Measurements from ENCODE around the gene GUCY2F.

Gene GUCY2F

GRCh38 chrX:109463784-109464183, 18.1 kb downstream of the GUCY2F start:
- no peak for DNase-seq (ENCODE audit: extremely low read depth, low read depth)
- TF ChIP-seq CTCF (IDR thresholded peaks at IDR 0.05; ENCODE audit: low read depth, low read length, missing control alignments) = no peak
- H3K4me3 ChIP-seq (replicated peaks; ENCODE audit: low read depth, low read length) = no peak overlapping the region

GRCh38 chrX:109448282-109448938, 33.5 kb downstream of the GUCY2F start:
- TF ChIP-seq CTCF (IDR thresholded peaks at IDR 0.05; ENCODE audit: low read depth, low read length, missing control alignments) = no peak
- DNase-seq (ENCODE audit: extremely low read depth, low read depth) = no peak
- no peak overlapping the region for H3K4me3 ChIP-seq (replicated peaks; ENCODE audit: low read depth, low read length)

GRCh38 chrX:109441266-109441665, 40.6 kb downstream of the GUCY2F start:
- no peak for DNase-seq (ENCODE audit: extremely low read depth, low read depth)
- no peak overlapping the region for H3K4me3 ChIP-seq (replicated peaks; ENCODE audit: low read depth, low read length)
- no peak for TF ChIP-seq CTCF (IDR thresholded peaks at IDR 0.05; ENCODE audit: low read depth, low read length, missing control alignments)

GRCh38 chrX:109440475-109440874, 41.4 kb downstream of the GUCY2F start:
- no peak overlapping the region for H3K4me3 ChIP-seq (replicated peaks; ENCODE audit: low read depth, low read length)
- TF ChIP-seq CTCF (IDR thresholded peaks at IDR 0.05; ENCODE audit: low read depth, low read length, missing control alignments) = no peak
- DNase-seq (ENCODE audit: extremely low read depth, low read depth) = no peak

GRCh38 chrX:109409181-109409580, 72.7 kb downstream of the GUCY2F start:
- no peak for TF ChIP-seq CTCF (IDR thresholded peaks at IDR 0.05; ENCODE audit: low read depth, low read length, missing control alignments)
- no peak for DNase-seq (ENCODE audit: extremely low read depth, low read depth)
- no peak overlapping the region for H3K4me3 ChIP-seq (replicated peaks; ENCODE audit: low read depth, low read length)

GRCh38 chrX:109403922-109404321, 78.0 kb downstream of the GUCY2F start:
- H3K4me3 ChIP-seq (replicated peaks; ENCODE audit: low read depth, low read length) = no peak overlapping the region
- no peak for TF ChIP-seq CTCF (IDR thresholded peaks at IDR 0.05; ENCODE audit: low read depth, low read length, missing control alignments)
- DNase-seq (ENCODE audit: extremely low read depth, low read depth) = no peak

- TF ChIP-seq CTCF (IDR thresholded peaks at IDR 0.05; ENCODE audit: low read depth, low read length, missing control alignments) = no peak
- no peak for DNase-seq (ENCODE audit: extremely low read depth, low read depth)
Observed at GRCh38 chrX:109399831-109400230, 82.1 kb downstream of the GUCY2F start.

More at GRCh38 chrX:109399831-109400230, 82.1 kb downstream of the GUCY2F start:
- no peak overlapping the region for H3K4me3 ChIP-seq (replicated peaks; ENCODE audit: low read depth, low read length)

Data from HFF-Myc (cell line).